CD4-positive, alpha-beta T cell treated with Interleukin-4 for 4 hours (primary cell): Measurements from ENCODE around the gene TMEM52B.
"Not testable (repeated sequence)": the region's sequence is repeated elsewhere in the genome, so short reads cannot be mapped to it uniquely, and the experiment has no call there.

Experiments used
- DNase-seq: peaks from one replicate; pipeline ENCODE4 v3.0.0-alpha.2; 2020

The TMEM52B gene

GRCh38 chr12:10211940-10212738, 33.3 kb downstream of the TMEM52B start:
- peak; percentile 92 for DNase-seq

GRCh38 chr12:10212739-10213131, 33.9 kb downstream of the TMEM52B start, which contains the start of gene GABARAPL1:
Gene GABARAPL1, plus strand, starts transcription at chr12:10212877. Its CDS starts 253 bp downstream, at chr12:10213130.
- peak; percentile 82 for DNase-seq

- DNase-seq: peak; percentile 86
Observed at GRCh38 chr12:10213168-10214135, 34.6 kb downstream of the TMEM52B start.

- DNase-seq: peak; percentile 36
Observed at GRCh38 chr12:10214136-10214894, 35.5 kb downstream of the TMEM52B start.

- DNase-seq: no peak
Observed at GRCh38 chr12:10214895-10215267, 36.0 kb downstream of the TMEM52B start.

- DNase-seq: peak; percentile 17
Observed at GRCh38 chr12:10215436-10215835, 36.6 kb downstream of the TMEM52B start.

- peak; percentile 40 for DNase-seq
Observed at GRCh38 chr12:10215946-10216345, 37.1 kb downstream of the TMEM52B start.

GRCh38 chr12:10218021-10218420, 39.2 kb downstream of the TMEM52B start:
- DNase-seq: no peak

- no peak for DNase-seq
Observed at GRCh38 chr12:10220398-10221077, 41.7 kb downstream of the TMEM52B start.

GRCh38 chr12:10221846-10222245, 43.0 kb downstream of the TMEM52B start:
- DNase-seq: no peak

GRCh38 chr12:10223208-10223607, 44.4 kb downstream of the TMEM52B start:
- DNase-seq: no peak

GRCh38 chr12:10225426-10225825, 46.6 kb downstream of the TMEM52B start:
- not testable (repeated sequence) for DNase-seq

- DNase-seq: no peak
Observed at GRCh38 chr12:10226086-10226485, 47.3 kb downstream of the TMEM52B start.

GRCh38 chr12:10226731-10227130, 47.9 kb downstream of the TMEM52B start:
- no peak for DNase-seq

GRCh38 chr12:10227648-10228047, 48.8 kb downstream of the TMEM52B start:
- no peak for DNase-seq

- no peak for DNase-seq
Observed at GRCh38 chr12:10234562-10234961, 55.7 kb downstream of the TMEM52B start.

GRCh38 chr12:10235761-10236631, 57.2 kb downstream of the TMEM52B start:
- DNase-seq: peak; percentile 55

- no peak for DNase-seq
Observed at GRCh38 chr12:10236720-10237119, 57.9 kb downstream of the TMEM52B start.

GRCh38 chr12:10238526-10238925, 59.7 kb downstream of the TMEM52B start:
- DNase-seq: no peak

GRCh38 chr12:10241290-10241689, 62.5 kb downstream of the TMEM52B start:
- DNase-seq: no peak
